GM12892 (cell line): ENCODE measurements around the gene ZNF462. TPM values are rescaled to one million over a fixed set of nuclear protein-coding genes. Genes with fewer than 3 reads are reported as not detected.

Source experiments
- DNase-seq: peaks from one replicate; pipeline ENCODE4 v3.0.0; 2011; ENCODE audit not compliant: insufficient read length
- FAIRE-seq: peaks from 2 replicates; lab custom pipeline; 2011; peaks lifted over from hg19 to GRCh38; lab: Jason Lieb, UNC
- POLR2A ChIP-seq: IDR thresholded peaks from 2 replicates; pipeline ENCODE4 v1.6.1; 2011; ENCODE audit warnings: low read depth, low read length, control low read depth
- POLR2AphosphoS5 ChIP-seq: IDR thresholded peaks from 2 replicates; pipeline ENCODE4 v1.6.1; 2011; ENCODE audit warnings: low read depth, low read length, control low read depth
- TAF1 ChIP-seq: IDR thresholded peaks from 2 replicates; pipeline ENCODE4 v1.6.1; 2011; ENCODE audit warnings: low read depth, mild to moderate bottlenecking, control low read depth, low read length, borderline replicate concordance
- polyA plus RNA-seq: library from polyadenylated mRNA; unstranded; fragments of >200 nt; gene quantifications from one replicate; pipeline ENCODE4 v1.2.1, GENCODE V29; 2012; ENCODE audit warnings: missing spikeins, inconsistent platforms; ENCODE audit not compliant: missing spikeins

The ZNF462 gene
- polyA plus RNA-seq = 0.42 TPM

- TF ChIP-seq POLR2AphosphoS5 (no peak), POLR2A (no peak), TAF1 (no peak)
- DNase-seq = no peak
- no peak for FAIRE-seq
Observed at GRCh38 chr9:106862821-106863720, at the start of gene ZNF462. Gene ZNF462 (plus strand): TSS chr9:106863166. CDS start chr9:106923384, 60,218 bp downstream.

- no peak for TF ChIP-seq POLR2A
- no peak for TF ChIP-seq TAF1
- TF ChIP-seq POLR2AphosphoS5 = no peak
- no peak for FAIRE-seq
- no peak for DNase-seq
Observed at GRCh38 chr9:106816524-106816923, 46.4 kb upstream of the ZNF462 start.

- FAIRE-seq (no peak), DNase-seq (no peak)
- TF ChIP-seq POLR2AphosphoS5 (no peak), TAF1 (no peak), POLR2A (no peak)
Observed at GRCh38 chr9:106818034-106818433, 44.9 kb upstream of the ZNF462 start.

- no peak for FAIRE-seq
- no peak for TF ChIP-seq POLR2AphosphoS5
- TF ChIP-seq POLR2A = no peak
- no peak for TF ChIP-seq TAF1
Observed at GRCh38 chr9:106820866-106821265, 42.1 kb upstream of the ZNF462 start.

GRCh38 chr9:106828070-106828469 is 34.9 kb upstream of the ZNF462 start:
- FAIRE-seq = no peak
- DNase-seq = no peak
- TF ChIP-seq TAF1 = no peak
- TF ChIP-seq POLR2A = no peak
- no peak for TF ChIP-seq POLR2AphosphoS5

More at GRCh38 chr9:106820866-106821265, 42.1 kb upstream of the ZNF462 start:
- no peak for DNase-seq

- DNase-seq = no peak
- FAIRE-seq = no peak
- TF ChIP-seq TAF1 (no peak), POLR2AphosphoS5 (no peak), POLR2A (no peak)
Observed at GRCh38 chr9:106828965-106829364, 34.0 kb upstream of the ZNF462 start.

GRCh38 chr9:106829666-106830408 is 33.1 kb upstream of the ZNF462 start:
- TF ChIP-seq POLR2A (no peak), TAF1 (no peak), POLR2AphosphoS5 (no peak)
- FAIRE-seq = no peak
- no peak for DNase-seq

- no peak for TF ChIP-seq TAF1
- no peak for TF ChIP-seq POLR2A
- TF ChIP-seq POLR2AphosphoS5 = no peak
- FAIRE-seq = no peak
- no peak for DNase-seq
Observed at GRCh38 chr9:106830527-106831150, 32.3 kb upstream of the ZNF462 start.

- no peak for DNase-seq
- TF ChIP-seq POLR2A (no peak), POLR2AphosphoS5 (no peak), TAF1 (no peak)
- no peak for FAIRE-seq
Observed at GRCh38 chr9:106834888-106835287, 28.1 kb upstream of the ZNF462 start.

- no peak for TF ChIP-seq POLR2A
- TF ChIP-seq POLR2AphosphoS5 = no peak
- TF ChIP-seq TAF1 = no peak
- FAIRE-seq (no peak), DNase-seq (no peak)
Observed at GRCh38 chr9:106835840-106836239, 27.1 kb upstream of the ZNF462 start.

GRCh38 chr9:106843371-106843770 is 19.6 kb upstream of the ZNF462 start:
- no peak for FAIRE-seq
- DNase-seq = no peak
- no peak for TF ChIP-seq POLR2A
